GM18502 (cell line): Measurements from ENCODE around the gene METTL16.

Experiments used
- ATAC-seq: cut with Tn5 transposase; IDR thresholded peaks from one replicate; pipeline ENCODE4 v1.9.1; 2021; ENCODE audit warnings: mild to moderate bottlenecking; ENCODE audit not compliant: unreplicated experiment, poor library complexity

Gene METTL16

DNA sequence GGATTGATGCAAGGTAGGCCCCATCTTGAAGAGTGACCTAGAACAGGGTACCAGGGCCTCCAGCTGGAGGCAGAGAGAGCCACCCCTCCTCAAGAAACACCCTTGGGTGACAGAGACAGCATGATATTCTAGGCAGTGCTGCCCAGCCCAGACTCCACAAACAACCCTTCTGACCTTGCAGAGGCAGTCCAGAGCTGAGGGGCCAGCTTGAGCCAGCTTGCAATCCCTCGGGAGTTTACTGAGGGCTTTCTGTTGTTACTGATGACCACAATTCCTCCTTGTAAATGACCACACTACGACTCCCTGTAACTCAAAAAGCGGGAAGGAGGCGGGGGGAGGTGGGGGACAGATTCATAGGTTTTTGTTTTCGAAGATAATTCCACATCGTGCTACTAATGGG, 92.2 kb downstream of the METTL16 start:
- no peak for ATAC-seq

DNA sequence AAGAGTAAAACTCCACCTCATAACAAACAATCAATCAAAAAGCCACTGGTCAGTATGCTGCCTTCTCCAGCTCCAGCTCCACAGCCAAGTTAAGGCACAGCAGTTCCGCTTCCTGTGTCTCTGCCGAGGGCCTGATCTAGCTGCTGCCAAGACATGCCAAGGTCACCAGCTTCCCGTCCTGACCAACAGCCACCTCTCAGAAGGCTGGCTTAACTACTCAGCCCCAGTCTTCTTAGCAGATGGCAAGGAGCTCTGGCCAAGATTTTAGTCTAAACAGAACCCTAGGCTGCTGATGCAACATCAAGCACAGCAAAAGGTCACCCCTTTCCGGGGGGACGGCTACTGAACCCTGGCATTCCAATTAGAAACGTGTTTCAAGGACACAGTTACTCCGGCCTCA, 93.1 kb downstream of the METTL16 start:
- no peak for ATAC-seq

DNA sequence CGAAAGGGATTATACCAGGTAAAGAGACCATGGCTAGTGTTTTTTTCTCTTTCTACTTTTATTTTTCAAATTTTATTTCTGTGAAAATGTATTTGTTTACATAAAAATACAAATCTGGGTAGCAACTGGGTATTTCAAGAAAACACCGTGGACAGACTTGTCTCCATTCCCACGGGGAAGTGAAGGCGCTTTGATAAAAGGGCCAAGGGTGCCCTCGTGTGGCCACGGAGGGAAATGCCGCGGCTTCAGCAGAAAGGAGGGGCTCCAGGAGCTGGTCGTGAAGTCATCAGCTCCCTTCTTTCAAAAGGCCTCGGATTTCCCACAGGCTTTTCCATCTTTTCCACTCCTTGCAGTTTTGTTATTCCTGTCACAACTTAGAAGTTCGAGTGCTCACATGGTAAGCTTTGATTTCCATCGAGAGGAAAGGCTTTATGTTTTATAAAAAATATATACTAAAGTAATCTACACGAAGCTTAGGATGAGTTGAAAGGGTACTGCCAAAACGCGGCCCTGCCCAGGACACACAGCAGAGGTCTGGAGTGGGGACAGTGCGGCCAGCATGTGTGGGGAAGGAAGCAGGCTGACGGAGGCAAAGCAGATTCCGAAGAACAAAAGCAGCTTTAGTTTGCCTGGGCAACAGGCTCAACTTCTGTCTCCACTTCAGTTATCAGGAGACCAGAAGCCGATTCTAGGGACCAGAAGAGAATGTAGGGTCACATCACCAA, 95.5 kb downstream of the METTL16 start:
- ATAC-seq = no peak

GRCh38 chr17:2415081-2415480, 96.6 kb downstream of the METTL16 start:
- no peak for ATAC-seq

- ATAC-seq = no peak
These were observed 97.1 kb downstream of the METTL16 start for GRCh38 chr17:2414446-2415064.

DNA sequence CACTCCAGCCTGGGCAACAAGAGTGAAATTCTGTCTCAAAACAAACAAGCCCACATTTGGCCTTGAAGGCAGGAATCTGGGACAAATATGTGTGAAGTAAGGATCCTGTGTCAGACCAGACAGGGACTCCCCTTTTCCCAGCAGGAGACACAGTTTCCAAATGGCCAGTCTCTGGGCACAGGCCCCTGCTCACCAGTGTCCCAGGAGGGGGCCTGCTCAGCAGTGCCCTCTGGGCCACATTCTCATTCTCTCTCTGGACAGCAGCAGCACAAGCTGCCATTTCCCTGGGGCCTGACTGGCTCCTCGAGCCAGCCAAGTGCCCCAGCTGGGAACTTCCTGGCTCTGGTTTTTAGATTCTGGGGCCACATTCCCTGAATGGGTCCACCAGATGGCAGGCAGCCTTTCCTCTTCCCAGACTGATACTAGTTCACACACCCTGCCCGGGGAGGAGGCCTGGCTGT, 99.1 kb downstream of the METTL16 start:
- ATAC-seq = no peak

- ATAC-seq = no peak
These were observed 100.7 kb downstream of the METTL16 start for GRCh38 chr17:2410951-2411350.

GRCh38 chr17:2406903-2407790, 104.5 kb downstream of the METTL16 start:
- ATAC-seq = no peak

DNA sequence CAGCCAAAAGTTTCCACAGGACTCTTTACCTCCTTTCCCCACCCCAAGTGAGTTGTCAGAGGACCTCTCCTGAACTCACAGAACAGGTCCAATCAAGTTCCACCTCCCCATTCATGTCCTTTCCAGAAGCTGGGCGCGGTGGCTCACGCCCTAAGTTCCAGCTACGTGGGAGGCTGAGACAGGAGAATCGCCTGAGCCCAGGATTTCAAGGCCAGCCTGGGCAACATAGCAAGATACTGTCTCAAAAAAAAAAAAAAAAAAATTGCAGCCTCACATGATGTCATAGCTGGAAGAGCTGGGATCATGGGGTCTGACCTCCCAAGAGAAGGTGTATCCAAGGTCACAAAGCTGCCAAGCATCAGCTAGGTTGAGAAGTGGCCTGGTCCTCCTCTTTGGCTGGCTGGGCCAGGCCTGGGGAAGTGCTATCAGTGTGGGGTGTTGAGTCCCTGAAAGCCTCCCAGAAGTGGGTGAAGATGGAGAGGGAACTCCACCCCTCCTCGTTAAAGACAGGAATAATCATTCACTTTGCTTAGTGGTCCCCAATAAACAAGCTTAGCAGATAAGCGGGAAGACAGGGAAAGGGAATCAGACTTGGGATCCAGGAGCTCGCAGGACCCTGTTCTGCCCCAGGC, 105.3 kb downstream of the METTL16 start:
- no peak for ATAC-seq

GRCh38 chr17:2405247-2405926, 106.3 kb downstream of the METTL16 start:
- no peak for ATAC-seq

DNA sequence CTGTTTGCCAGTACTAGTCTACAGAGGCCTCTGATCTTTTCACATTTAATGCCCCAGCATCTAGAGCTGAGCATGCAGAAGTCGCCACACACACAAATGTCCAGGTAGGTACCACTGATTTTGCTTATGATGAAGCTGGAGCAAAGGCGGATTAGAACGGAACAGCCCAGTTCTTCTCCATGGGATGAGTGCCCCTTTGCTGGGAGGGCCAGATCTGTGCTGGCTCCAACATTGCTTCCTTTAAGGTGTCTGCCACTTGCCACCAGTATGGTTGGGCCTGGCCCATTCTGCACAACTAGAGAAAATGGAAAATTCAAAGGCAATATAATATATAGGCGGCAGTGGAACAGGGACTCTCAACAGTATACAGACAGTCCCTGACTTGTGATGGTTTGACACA, 108.6 kb downstream of the METTL16 start:
- no peak for ATAC-seq

GRCh38 chr17:2402544-2402943, 109.1 kb downstream of the METTL16 start:
- no peak for ATAC-seq

DNA sequence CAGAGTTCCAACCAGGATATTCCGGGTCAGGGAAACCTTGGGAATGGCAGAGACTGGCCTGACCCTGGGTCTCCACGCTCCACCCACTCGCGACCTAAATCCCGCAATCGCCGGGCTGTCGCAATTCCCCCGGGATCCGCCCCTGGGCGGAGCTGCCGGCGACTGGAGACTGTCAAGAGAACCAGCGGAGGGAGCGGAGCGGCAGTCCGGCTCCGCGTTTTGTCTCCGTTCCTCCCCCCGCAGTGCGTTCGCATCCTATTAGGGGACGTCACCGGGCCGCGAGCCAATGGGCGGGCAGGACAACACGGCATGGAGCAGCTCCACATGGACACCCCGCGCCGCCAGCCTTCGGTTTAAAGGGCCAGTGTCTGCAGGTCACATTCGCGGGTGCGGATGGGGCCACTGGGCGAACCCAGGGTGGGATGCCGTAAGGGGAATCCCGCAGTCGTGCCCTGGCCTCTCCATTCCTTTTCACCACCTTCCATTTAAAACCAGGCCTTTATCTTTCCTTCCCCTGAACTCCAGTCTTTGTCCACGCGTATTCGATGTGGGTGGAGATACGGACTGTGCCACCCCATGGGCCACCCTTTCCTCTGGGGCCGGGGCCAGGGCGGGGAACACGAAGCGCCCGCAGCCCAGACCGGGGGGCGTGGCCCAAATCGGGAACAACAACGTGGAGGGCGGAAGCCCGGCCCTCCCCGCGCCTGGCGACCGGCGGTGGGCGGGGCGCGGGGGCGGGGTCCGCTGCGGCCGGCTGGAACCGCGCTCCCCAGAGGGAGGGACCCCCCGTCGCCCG, 110.1 kb downstream of the METTL16 start:
- ATAC-seq = peak; percentile 51

- peak; percentile 38 for ATAC-seq
These were observed 110.7 kb downstream of the METTL16 start, which contains the start of gene MNT for GRCh38 chr17:2400877-2401425. MNT (minus strand) TSS chr17:2401060; CDS start chr17:2400712, 348 bp downstream.

GRCh38 chr17:2400474-2400866, 111.2 kb downstream of the METTL16 start:
- no peak for ATAC-seq

GRCh38 chr17:2399572-2400473, 111.9 kb downstream of the METTL16 start:
- peak; percentile 38 for ATAC-seq

GRCh38 chr17:2398655-2399571, 112.8 kb downstream of the METTL16 start:
- ATAC-seq = no peak
